Stimulated activated CD8-positive, alpha-beta memory T cell treated with anti-CD3 and anti-CD28 coated beads, Interleukin-12 subunit alpha, Interleukin-12 subunit beta, amount 100 ng/mL, for 24 hours (primary cell): Measurements from ENCODE around the gene LPCAT1.
"Not testable (repeated sequence)": the region's sequence is repeated elsewhere in the genome, so short reads cannot be mapped to it uniquely, and the experiment has no call there.

Experiments
- DNase-seq: peaks from one replicate; pipeline ENCODE4 v3.0.0-alpha.2; 2020; ENCODE audit errors: extremely low read depth

The LPCAT1 gene

DNA sequence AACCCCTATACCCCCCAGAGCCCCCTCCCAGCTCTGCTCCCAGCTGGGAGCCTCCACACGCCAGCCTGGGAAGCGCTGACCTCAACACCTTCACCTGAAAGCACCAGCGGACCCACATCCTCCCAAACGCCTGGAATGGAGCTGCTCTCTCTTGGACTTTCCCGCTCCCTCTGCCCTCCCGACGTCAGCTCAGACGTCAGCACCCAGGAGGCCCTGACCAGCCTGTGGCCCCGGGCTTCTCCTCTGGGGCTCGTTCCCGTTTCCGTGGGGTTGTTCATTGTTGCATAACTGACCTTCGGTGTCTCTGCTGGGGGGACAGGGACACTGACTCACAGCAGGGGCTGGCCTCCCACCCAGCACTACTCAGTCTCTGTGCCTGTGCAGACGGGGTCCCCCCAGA, 43.5 kb downstream of the LPCAT1 start:
- DNase-seq = no peak

DNA sequence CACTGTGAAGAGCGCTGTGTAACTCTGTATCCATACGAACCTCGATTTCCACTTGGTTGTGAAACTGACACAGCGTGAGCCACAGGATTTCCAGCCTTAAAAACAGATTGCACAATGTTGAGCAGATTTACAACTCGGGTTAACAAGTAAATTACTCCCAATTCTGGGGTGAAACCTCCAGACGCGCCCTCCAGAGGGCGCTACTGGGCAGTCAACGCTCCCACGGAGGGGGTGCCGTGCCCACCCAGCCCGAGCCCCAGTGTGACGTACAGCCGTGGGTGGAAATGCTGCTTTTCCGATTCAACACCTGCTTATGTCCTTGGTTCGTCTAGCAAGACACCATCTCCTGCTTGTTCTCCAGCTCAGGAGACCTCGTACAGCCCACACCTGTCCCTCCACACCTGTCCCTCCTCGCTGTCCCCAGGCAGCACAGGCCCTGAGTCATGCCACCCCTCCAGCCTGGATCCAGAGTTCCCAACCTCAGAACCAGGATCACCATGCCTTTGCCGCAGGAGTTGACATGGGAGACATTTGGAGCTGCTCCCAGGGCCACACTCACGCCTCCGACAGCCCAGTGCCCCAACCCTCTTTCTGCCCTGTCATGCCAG, 44.1 kb downstream of the LPCAT1 start:
- DNase-seq = no peak

DNA sequence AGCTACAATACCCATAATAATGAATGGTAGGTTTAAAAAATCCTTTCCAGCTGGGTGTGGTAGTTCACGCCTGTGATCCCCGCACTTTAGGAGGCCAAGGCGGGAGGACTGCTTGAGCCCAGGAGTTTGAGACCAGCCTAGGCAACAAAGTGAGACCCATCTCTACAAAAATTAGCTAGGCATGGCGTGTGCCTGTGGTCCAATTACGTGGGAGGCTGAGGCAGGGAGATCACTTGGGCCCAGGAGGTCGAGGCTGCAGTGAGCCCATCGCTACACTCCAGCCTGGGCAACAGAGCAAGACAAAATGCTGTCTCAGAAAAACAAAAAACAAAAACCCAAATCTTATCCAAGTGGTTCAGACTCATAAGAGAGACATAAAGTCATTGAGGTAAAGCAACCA, 44.7 kb downstream of the LPCAT1 start:
- no peak for DNase-seq

DNA sequence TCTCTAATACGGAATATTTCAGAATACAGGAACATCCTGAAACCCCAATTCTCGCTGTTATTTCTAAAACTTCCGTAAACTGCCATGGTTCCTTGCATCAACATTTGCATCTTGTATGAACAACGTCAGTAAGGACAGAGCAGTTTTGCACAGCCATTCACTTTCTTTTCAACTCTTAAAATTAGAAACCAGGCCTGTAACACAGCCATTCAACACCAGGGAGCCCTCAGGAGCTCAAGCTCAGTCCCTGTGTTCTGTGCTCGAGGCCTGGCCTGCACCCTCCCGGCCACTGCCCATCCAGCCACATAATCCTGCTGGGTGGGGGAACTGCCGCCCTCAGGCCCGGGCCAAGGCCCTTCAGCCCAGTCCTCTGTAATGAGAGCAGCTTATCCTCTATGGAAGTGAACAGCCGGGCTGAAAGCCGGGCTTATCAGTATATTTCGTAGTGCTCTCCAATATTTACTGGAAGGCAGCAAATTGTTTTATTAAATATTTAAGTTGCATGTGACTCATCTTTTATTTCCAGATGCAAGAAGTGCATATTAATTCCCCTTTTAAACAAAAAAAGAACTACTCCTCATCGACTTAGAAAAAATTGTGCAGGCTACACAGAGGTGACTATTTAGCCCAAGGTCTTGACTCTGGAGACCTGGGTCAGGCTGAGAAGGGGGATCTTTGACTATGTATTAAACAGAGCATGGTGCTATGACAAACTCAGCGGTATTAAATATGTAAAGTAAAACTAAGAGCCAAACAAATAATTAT, 45.3 kb downstream of the LPCAT1 start:
- no peak for DNase-seq

DNA sequence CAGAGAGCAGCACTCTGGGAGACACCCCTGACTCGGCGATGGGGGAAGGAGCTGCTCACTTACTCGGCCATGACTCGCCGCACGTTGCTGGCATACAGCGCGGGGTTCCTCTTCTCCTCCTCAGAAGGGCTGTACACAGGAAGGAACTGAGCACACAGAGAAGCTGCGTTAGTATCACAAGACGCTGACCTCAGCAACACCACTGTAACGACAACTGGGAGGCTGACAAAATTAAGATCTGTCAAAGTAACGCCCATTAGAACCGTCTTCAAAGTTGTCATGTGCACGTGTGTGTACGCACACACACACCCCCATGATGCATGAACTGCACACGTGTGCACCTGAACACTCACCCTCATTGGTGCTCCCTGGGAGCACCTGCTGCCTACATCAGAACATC, 46.4 kb downstream of the LPCAT1 start:
- DNase-seq = no peak

DNA sequence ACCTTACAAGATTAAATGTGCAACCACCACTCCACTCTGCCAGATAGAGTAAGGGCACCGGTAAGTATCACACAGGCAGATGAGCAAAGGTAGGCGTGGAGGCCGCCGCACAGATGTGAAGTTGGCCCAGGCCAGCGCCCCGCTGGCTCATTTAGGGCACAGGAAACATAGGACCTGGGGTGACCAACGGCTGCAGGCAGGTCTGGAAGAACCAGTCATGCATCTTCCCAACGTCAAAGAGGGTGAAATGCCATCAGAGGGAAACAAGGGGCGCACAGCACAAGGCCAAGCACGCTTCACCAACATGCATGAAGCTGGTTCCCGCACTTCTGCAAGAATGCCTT, 46.8 kb downstream of the LPCAT1 start:
- DNase-seq = no peak

DNA sequence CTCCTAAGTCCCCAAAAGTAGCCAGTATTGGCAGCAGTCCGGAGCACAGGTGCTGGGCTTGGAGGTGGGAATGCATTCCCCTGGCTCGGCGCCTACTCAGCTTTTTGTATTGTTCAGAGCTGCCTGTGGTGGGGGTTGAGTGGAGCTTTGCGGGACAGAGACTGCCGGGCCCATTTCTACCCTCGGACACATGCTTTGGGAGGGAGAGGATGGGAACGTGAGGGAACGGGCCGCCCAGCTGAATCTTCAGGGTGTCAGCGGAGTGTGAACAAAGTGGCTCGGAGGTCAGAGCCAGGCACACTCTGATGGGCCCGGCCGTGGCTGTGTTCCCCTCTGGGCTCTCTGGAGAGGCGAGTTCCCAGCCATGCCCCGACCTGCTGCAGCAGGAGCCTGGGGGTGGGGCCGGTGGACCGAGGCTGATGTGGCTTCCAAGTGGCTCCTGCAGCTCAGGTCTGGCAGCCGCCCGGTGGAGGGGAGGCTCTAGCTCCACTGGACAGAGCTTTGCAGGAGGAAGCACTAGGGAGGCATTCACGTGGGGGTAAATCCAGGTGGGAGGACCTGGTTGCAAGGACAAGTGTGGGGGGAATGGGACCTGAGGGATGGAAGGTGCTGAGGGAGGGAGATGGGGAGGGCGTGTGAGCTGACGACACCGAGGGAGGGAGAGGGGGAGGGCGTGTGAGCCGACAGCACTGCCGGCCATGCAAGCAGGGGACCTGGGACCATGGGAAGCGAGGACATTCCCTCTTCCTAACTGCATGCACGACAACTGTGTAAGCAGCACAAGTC, 47.4 kb downstream of the LPCAT1 start:
- no peak for DNase-seq

DNA sequence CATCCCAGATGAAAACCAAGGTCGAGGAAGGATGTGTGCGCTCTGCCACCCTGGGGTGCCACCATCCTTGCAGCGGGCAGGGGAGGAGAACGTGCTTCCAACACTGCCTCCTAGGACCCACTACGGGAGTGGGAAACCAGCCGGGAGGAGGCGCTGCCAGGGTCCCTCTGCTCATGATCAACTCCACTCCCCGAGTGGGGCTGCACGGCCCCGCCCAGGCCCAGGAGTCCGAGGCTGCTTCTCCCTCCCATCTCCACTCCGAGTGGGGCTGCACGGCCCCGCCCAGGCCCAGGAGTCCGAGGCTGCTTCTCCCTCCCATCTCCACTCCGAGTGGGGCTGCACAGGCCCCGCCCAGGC, 48.2 kb downstream of the LPCAT1 start:
- DNase-seq = not testable (repeated sequence)

DNA sequence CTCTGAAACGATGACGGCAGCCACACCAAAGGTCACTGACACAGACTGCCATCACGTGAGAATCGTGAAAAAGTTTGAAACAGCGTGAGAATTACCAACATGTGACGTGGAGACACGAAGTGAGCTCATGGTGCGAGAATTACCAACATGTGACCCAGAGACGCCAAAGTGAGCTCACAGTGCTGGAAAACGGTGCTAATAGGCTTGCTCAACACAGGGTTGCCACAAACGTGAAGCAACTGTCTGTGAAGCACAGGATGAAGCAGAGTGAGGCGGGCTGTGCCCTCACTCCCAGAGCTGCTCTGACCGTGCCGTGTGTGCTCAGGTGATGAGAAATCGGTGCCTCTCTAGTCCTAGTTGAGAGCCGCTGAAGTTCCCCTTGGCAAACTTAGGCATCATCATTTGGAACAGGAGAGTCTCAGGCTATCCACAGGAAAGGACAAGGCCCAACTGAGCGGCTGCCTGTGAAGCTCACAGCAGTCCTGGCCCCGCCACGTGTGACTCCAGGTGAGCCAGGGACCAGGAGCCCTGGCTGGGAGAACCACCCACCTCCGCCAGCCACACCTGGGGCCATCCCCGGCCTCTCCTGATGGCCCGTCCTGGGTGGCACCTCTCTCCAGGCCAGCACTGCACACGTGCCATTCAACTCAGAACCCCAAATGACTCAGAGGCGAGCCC, 48.8 kb downstream of the LPCAT1 start:
- no peak for DNase-seq

DNA sequence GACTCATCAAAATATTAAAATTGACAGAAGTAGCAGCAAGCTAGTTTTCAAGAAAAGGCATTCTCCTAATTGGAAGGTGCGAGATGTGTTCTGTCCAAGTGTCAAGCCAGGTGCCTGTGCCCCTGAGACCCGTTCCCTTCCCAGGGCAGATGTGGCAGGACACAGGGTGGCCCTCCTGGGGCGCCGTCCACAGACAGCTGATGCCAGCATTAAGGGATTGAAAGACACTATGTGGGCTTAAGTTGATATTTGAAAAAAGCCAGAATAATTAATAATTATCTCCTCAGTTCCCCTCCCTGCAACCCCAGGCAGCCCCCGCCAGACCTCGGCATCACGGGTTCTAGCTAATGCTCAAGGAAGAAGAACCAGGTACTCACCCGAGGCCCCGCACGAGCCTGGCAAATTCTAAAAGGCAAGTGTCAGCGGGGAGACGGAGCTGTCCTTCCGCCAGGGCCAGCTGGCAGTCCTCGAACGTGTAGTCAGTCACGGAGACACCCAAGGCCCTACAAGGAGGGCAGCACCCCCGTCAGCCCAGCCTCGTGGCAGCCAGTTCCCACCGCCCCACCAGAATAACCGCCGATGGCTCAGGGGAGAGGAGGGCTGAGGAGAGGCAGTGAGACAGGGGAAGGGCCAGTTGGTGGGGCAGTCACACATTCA, 49.4 kb downstream of the LPCAT1 start:
- no peak for DNase-seq

DNA sequence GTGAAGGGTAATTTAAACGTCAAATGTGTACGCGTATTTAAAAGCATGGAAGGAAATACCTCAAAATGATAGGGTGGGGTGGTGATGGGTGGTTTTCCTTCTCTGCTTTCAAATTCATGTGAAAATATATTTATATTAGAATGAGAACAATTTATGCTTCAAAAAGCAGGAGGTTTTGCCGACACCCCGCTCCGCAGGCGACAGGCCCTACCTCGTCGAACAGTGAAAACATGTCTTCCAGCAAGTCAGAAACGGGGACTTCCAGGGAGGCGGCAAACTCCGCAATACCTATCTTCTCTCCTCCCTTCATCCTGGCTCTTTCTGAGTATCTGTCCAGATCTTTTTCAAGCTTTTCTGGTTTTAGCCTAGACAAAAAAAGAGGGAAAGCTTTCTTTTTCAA, 50.0 kb downstream of the LPCAT1 start:
- no peak for DNase-seq

DNA sequence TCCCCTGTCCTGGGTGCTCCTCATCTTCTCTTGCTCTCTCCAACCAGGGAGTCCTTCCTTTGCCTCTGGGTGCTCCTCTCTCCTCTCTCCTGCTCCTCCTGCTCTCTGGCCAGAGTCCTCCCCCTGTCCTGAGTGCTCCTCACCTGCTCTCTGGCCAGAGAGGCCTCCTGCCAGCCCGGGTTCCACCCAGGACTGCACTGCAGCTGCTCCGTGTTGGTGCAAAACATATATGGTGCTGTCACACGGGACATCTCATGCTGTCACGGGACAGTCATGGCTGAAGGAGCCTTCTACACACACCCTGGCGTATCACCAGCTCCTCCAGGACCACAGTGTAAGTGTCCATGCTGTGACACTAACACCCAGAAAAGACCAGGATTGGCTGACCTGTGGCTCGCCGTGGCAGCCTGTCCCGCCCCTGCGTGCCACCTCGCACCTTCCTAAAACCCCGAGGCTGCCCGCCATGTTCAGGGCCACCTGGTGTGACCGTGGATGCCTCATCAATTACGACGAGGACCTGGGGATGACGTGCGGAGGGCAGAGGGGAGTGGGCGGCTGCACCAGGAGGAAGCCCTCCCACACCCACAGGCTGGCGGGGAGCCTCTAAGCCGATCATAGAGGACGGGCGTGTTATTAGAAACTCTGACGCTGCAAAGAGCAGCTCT, 50.7 kb downstream of the LPCAT1 start:
- DNase-seq = no peak

DNA sequence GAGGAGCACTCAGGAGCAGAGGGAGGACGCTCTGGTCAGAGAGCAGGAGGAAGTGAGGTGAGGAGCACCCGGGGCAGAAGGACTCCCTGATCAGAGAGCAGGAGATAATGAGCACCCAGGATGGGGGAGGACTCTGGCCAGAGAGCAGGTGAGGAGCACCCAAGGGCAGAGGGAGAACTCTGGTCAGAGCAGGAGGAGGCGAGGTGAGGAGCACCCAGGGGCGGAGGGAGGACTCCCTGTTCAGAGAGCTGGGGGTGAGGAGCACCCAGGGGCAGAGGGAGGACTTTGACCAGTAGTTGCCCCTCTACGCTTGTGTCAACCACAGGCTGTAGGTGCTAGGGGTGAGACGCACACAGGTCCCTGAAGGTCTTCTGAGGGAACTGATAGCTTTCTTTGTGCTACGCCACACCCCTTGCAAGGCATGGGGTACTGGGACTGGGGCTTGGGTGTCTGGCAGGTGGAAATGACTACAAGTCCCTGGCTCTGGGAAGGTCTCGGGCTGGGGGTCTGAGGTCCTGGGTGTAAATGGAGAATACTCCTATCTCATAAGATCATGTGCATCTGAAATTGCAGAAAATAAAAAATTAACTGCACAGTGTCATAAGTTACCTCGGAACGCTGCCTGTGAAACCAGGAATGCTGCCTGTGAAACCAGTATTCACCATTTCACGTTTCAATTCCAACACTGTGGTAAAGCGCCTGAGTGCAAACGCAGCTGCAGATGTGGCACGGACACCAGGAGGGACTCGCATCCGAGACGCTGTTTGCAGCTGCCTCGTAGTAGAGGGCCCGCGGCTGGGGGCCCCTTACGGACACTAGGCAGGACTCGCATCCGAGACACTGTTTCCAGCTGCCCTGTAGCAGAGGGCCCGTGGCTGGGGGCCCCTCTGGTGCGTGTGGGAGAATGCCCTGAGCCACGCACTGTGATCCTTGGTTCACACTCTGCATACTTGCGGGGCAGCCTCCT, 51.5 kb downstream of the LPCAT1 start:
- DNase-seq = no peak

DNA sequence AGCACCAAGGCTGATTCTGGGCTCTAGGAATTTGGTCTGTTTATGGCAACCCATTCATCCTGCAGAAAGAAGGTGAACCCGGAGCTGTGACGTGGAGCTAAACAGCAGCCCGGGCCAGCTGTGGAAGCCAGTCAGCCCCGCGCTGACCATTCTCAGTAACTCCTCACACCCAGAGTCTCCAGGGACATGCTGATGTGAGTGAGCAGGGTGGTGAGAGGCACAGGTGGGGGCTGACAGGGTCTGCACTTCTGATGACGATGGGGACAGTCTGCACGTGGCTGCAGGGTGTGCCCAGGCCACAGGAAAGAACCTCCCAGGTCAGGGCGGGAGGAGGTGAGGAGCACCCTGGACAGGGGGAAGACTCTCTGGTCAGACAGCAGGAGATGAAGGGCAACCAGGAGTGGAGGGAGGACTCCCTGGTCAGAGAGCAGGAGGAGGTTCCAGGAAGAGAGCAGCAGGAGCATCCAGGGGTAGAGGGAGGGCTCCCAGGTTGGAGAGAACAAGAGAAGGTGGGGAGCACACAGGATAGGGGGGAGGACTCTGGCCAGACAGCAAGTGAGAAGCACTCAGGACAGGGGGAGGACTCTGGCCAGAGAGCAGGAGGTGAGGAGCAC, 52.4 kb downstream of the LPCAT1 start:
- DNase-seq = no peak

DNA sequence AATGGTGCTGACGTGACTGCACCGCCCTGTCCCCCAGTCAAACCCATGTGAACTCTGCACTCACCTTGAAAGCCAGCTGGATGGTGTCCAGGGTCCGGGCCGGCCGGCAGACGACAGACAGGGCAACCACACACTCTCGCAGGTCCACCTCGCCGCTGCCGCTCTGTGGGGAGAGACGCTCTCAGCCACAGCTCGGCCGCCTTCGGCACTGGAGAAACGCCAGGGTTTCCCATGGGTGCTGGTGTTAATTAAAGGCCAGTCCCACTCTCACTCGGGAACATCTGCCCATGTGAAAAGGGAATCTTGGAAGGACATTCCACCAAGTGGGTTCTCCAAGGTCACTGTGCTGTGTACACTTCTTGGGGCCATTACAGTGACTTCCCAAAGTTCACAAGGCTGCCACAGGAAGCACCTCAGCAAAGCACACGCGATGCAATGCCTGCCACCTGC, 53.0 kb downstream of the LPCAT1 start:
- no peak for DNase-seq

DNA sequence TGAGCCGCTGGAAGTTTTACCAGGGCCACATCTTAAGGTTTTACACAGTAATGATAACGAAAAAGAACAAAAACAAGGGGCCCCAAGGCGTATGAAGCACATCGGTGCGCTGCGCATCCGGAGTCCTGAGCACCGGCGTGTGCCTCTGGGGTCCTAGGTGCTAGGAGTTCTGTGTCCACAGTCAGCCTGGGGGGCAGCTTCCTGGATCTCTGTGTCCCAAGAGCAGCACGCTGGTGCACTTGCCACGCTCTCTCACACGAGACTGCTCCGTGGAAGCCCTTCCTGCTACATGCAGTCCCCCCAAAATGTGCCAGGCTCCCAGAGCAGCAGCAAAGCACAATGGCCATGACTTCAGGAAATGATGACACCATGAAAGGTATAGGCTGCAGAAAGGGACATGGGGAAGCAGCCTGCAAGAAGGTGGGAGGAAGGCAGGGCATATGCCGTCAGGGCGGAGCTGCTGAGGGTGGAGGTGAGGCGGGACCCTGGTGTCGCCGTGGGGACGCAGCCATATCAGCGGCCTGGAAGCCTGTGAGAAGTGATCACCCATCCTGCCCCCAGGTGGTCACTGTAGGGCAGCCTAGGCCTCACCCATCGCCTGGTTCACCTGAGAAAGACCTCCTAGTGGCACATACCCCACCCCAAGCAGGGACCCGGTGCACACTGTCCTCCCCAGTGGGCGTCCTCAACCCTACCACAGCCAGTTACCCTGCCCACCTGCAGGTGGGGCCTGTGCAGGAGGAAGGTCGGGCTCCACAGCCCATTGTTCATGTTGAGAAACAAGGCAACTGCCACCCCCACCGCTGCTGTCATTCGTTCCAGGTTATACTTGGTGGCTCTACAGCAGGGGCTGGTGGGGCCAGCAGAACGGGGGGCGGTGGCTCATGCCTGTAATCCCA, 54.9 kb downstream of the LPCAT1 start:
- DNase-seq = no peak

DNA sequence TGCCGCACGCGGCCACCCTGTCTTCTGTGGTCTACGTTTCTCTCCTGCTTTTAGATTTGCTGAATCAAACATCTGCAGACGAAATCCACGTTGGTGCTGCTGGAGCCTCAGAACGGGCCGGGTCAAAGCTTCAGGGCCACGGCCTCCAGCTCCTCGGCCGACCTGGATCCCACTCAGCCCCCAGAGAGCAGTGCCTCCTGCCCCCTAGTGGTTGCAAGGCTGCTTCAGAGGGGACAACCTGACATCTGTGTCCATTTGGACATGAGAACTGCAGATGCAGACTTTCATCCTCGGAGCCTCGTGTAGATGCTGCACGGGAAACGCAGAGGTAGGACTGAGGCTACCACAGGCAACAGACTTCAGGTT, 55.5 kb downstream of the LPCAT1 start:
- DNase-seq = no peak

DNA sequence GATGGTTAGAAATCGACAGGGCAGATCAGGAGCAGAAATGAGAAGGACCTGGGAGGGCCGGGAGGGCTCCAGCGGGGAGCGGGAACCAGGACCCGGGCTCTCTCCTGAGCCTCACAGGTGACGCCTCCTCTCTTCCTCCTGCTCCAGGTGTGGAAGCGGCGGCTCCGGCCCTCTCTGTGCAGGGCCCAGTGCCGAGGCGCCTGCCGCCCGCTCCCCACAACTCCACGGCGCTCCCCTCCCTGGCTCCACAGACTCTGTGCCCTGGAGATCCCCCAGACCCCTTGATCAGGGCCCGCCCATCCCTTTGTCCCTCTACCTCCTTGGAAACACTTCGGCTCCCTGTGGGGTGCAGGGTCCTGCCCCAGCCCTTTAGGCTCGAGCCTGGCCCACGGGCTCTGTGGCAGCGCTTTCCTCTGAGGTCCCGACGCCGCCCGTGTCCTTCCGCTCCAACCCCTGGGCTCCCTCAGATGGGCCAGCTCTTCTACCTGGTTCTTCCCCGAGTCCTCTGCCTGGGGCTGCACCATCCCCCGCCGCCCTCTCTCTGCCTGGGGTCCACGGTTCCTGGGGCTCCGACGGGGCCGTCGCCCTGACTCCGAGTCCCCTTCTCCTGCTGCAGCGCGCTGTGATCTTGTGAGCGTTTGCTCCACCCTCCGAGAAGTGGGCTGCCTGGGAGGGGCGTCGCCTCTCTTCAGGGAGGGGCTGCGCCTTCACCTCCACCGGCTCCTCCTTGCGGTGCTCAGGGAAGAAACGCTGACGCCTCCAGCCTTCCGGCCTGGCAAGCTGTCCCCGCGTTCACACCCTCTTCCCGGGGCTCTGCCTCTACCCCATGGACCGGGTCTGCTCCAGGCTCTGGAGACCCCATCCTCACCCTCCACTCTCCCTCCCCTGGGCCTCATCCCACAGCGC, 56.2 kb downstream of the LPCAT1 start:
- DNase-seq = no peak
